Keratinocyte (primary cell): ENCODE measurements around the gene PRMT1. TPM values are rescaled to one million over a fixed set of nuclear protein-coding genes. Genes with fewer than 3 reads are reported as not detected.

Source experiments
- DNase-seq: peaks from one replicate; pipeline ENCODE4 v3.0.0-alpha.2; 2011; ENCODE audit warnings: low read depth, missing footprints, low spot score
- FAIRE-seq: peaks from 2 replicates; lab custom pipeline; 2011; peaks lifted over from hg19 to GRCh38; lab: Jason Lieb, UNC
- H2AFZ ChIP-seq: 2 replicates; pipeline ENCODE4 v1.6.0; 2012; ENCODE audit warnings: low read length, control low read depth, inconsistent platforms; ENCODE audit not compliant: control insufficient read depth
- H3K27ac ChIP-seq: 2 replicates; pipeline ENCODE4 v1.5.1; 2011; ENCODE audit warnings: low read length; ENCODE audit not compliant: control insufficient read depth, insufficient read depth
- H3K27me3 ChIP-seq: 3 replicates; pipeline ENCODE4 v1.6.0; 2011; ENCODE audit warnings: low read length; ENCODE audit not compliant: control insufficient read depth, insufficient read depth; ENCODE audit errors: extremely low read depth
- H3K36me3 ChIP-seq, 2 experiments: 2 replicates in 1 of 2; 3 replicates in 1 of 2; pipeline ENCODE4 v1.5.1; 2011; ENCODE audit warnings: low read length in 2 of 2, mild to moderate bottlenecking in 1 of 2; ENCODE audit not compliant: control insufficient read depth in 2 of 2, insufficient read depth in 2 of 2; ENCODE audit errors: extremely low read depth in 1 of 2
- H3K4me1 ChIP-seq: 3 replicates; pipeline ENCODE4 v1.5.1; 2011; ENCODE audit warnings: low read length; ENCODE audit not compliant: control insufficient read depth, insufficient read depth; ENCODE audit errors: extremely low read depth
- H3K4me2 ChIP-seq: 3 replicates; pipeline ENCODE4 v1.6.0; 2011; ENCODE audit warnings: low read depth, low read length; ENCODE audit not compliant: control insufficient read depth, insufficient read depth; ENCODE audit errors: extremely low read depth
- H3K4me3 ChIP-seq, 3 experiments: fragments of 200-600 bp in 1 of 3; sonication (generic) in 1 of 3; 2 replicates in 2 of 3; 3 replicates in 1 of 3; pipeline ENCODE4 v1.5.1; 2011 to 2016; ENCODE audit warnings: low read length in 3 of 3, mild to moderate bottlenecking in 3 of 3, control low read depth in 2 of 3, inconsistent platforms in 1 of 3, low read depth in 1 of 3, mixed read lengths in 1 of 3, mixed run types in 1 of 3, moderate library complexity in 1 of 3; ENCODE audit not compliant: control insufficient read depth in 2 of 3, insufficient read depth in 2 of 3; ENCODE audit errors: extremely low read depth in 1 of 3
- H3K79me2 ChIP-seq: 2 replicates; pipeline ENCODE4 v1.6.0; 2012; ENCODE audit warnings: low read length; ENCODE audit not compliant: control insufficient read depth, insufficient read depth
- H3K9ac ChIP-seq: 3 replicates; pipeline ENCODE4 v1.6.0; 2011; ENCODE audit warnings: low read length; ENCODE audit not compliant: control insufficient read depth, insufficient read depth; ENCODE audit errors: extremely low read depth
- H3K9me1 ChIP-seq: 3 replicates; pipeline ENCODE4 v1.6.0; 2011; ENCODE audit warnings: low read length; ENCODE audit not compliant: control insufficient read depth, insufficient read depth; ENCODE audit errors: extremely low read depth
- H3K9me3 ChIP-seq: 2 replicates; pipeline ENCODE4 v1.5.1; 2012; ENCODE audit warnings: low read depth, low read length; ENCODE audit not compliant: control insufficient read depth
- H4K20me1 ChIP-seq: 3 replicates; pipeline ENCODE4 v1.6.0; 2011; ENCODE audit warnings: low read length; ENCODE audit not compliant: control insufficient read depth, insufficient read depth; ENCODE audit errors: extremely low read depth
- CTCF ChIP-seq, 3 experiments: IDR thresholded peaks in 1 of 3; conservative IDR thresholded peaks in 1 of 3; optimal IDR thresholded peaks in 1 of 3; 2 replicates in 2 of 3; 3 replicates in 1 of 3; pipeline versions ENCODE3 to v1.5.1; 2011; ENCODE audit warnings: low read length in 3 of 3, mild to moderate bottlenecking in 3 of 3, moderate library complexity in 2 of 3, control low read depth in 1 of 3, inconsistent platforms in 1 of 3; ENCODE audit not compliant: insufficient read depth in 2 of 3; ENCODE audit errors: extremely low read depth in 1 of 3
- EZH2 ChIP-seq: IDR thresholded peaks from one replicate; pipeline ENCODE4 v1.6.1; 2012; ENCODE audit warnings: inconsistent platforms, mild to moderate bottlenecking, low read length, moderate library complexity
- dilution Hi-C: fragments of 300-500 bp; cut with MboI; formaldehyde crosslinking; loops from one replicate; pipeline ENCODE4 v1.7.0; 2020; ENCODE audit warnings: low sequenced_read_pairs; ENCODE audit not compliant: extremely low pct_ligation_motif_present
- polyA plus RNA-seq, 5 experiments: library from polyadenylated mRNA; depleted of rRNA in 3 of 5; stranded (reverse) in 3 of 5; stranded (forward) in 1 of 5; unstranded in 1 of 5; fragments of >200 nt; gene quantifications; 1 replicate in 1 of 5; 2 replicates in 3 of 5; 3 replicates in 1 of 5; pipeline versions ENCODE4 v1.2.1 to v1.2.3, GENCODE V29; 2011 to 2012; ENCODE audit warnings: missing spikeins in 2 of 5, low read depth in 1 of 5, low replicate concordance in 1 of 5

PRMT1 gene
- polyA plus RNA-seq, 1 donor (not counting 4 experiments of a cell fraction or from before 2014, with no cell fraction given) = 280 TPM

- no peak overlapping the region for H3K4me2 ChIP-seq
- H3K9me3 ChIP-seq = no peaks in the 10 kb centered on the region
- FAIRE-seq = no peak
- peaks cover 6% of the 10 kb centered on the region for H3K27me3 ChIP-seq
- H3K9ac ChIP-seq = no peak overlapping the region
- dilution Hi-C loops = no loop called here
- H3K79me2 ChIP-seq = no peaks in the 10 kb centered on the region
- no peak overlapping the region for H2AFZ ChIP-seq
- H3K4me1 ChIP-seq = no peaks in the 10 kb centered on the region
- no peak overlapping the region for H3K27ac ChIP-seq
- TF ChIP-seq EZH2 (no peak), CTCF (optimal IDR thresholded peaks at IDR 0.05 in 1 of 3, IDR thresholded peaks at IDR 0.05 in 1 of 3, conservative IDR thresholded peaks at IDR 0.05 in 1 of 3; ENCODE audit: extremely low read depth in 1 of 3, insufficient read depth in 2 of 3, low read length in 3 of 3) (no peak)
- no peaks in the 10 kb centered on the region for H3K36me3 ChIP-seq
- H3K4me3 ChIP-seq = no peak overlapping the region
- no peaks in the 10 kb centered on the region for H4K20me1 ChIP-seq
- no peak for DNase-seq
- H3K9me1 ChIP-seq = no peaks in the 10 kb centered on the region
Measured at GRCh38 chr19:49705919-49706318, 28.8 kb downstream of the PRMT1 start.

- no peak overlapping the region for H2AFZ ChIP-seq
- no peak for DNase-seq
Measured at GRCh38 chr19:49710372-49710951, 33.4 kb downstream of the PRMT1 start.

More at GRCh38 chr19:49710372-49710951, 33.4 kb downstream of the PRMT1 start:
- H3K4me2 ChIP-seq = no peak overlapping the region
- no peaks in the 10 kb centered on the region for H3K27me3 ChIP-seq
- TF ChIP-seq CTCF (optimal IDR thresholded peaks at IDR 0.05 in 1 of 3, IDR thresholded peaks at IDR 0.05 in 1 of 3, conservative IDR thresholded peaks at IDR 0.05 in 1 of 3; ENCODE audit: extremely low read depth in 1 of 3, insufficient read depth in 2 of 3, low read length in 3 of 3) = no peak
- TF ChIP-seq EZH2 = no peak
- dilution Hi-C loops = no loop called here
- no peaks in the 10 kb centered on the region for H3K79me2 ChIP-seq
- no peaks in the 10 kb centered on the region for H3K9me3 ChIP-seq
- no peak overlapping the region for H3K27ac ChIP-seq
- H3K4me3 ChIP-seq = no peak overlapping the region
- H4K20me1 ChIP-seq = no peaks in the 10 kb centered on the region
- FAIRE-seq = no peak
- no peaks in the 10 kb centered on the region for H3K36me3 ChIP-seq
- H3K9ac ChIP-seq = no peak overlapping the region
- no peaks in the 10 kb centered on the region for H3K4me1 ChIP-seq
- no peaks in the 10 kb centered on the region for H3K9me1 ChIP-seq
